ENCODE measurements around the gene CDCP1.

DNA sequence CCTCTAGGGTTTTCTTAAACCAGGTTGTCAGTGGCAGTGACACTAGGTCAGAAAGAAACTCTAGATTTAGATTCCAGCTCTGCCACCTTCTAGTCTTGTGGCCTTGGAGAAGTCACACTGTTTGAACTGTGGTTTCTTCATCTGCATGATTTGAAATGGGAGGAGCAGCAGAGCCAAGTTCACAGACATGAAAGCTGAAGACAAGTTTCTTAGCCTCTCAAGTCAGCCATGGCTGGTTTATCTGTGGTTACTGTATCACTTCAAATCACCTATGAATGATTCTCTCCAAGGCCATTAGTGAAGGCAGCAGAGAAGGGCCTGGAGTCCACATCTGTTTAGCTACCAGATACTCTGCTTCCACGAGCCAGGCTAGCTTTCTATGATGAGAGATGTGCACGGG, 104.5 kb downstream of the CDCP1 start:
- no peak for TF ChIP-seq POLR2A (IDR thresholded peaks at IDR 0.05)
- TF ChIP-seq, protein P1, sequence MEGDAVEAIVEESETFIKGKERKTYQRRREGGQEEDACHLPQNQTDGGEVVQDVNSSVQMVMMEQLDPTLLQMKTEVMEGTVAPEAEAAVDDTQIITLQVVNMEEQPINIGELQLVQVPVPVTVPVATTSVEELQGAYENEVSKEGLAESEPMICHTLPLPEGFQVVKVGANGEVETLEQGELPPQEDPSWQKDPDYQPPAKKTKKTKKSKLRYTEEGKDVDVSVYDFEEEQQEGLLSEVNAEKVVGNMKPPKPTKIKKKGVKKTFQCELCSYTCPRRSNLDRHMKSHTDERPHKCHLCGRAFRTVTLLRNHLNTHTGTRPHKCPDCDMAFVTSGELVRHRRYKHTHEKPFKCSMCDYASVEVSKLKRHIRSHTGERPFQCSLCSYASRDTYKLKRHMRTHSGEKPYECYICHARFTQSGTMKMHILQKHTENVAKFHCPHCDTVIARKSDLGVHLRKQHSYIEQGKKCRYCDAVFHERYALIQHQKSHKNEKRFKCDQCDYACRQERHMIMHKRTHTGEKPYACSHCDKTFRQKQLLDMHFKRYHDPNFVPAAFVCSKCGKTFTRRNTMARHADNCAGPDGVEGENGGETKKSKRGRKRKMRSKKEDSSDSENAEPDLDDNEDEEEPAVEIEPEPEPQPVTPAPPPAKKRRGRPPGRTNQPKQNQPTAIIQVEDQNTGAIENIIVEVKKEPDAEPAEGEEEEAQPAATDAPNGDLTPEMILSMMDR (IDR thresholded peaks at IDR 0.05): no peak

All from right lobe of liver (tissue), 4 donors.